GM21390 (cell line): ENCODE measurements around the gene SIRPA.
A peak's percentile ranks its signal among the peaks of the same experiment; 100 is the strongest.

Experiments
- ATAC-seq: cut with Tn5 transposase; IDR thresholded peaks from one replicate; pipeline ENCODE4 v1.9.1; 2021; ENCODE audit not compliant: unreplicated experiment

Gene SIRPA

DNA sequence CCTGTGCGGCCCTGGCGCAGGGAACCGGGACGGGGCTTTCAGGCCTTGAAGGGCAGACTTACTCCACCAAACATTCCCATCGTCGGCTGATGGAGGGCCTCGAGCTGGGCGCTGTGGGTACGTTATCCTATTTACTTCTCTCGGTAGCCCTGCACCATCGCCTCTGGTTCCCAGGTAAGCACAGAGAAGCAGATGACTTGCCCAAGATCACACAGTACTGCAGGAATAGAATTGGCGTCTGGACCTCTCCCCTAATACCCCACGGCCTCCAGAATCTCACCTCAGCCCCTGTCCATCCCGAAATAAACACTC is 52.3 kb downstream of the SIRPA start:
- ATAC-seq = no peak

DNA sequence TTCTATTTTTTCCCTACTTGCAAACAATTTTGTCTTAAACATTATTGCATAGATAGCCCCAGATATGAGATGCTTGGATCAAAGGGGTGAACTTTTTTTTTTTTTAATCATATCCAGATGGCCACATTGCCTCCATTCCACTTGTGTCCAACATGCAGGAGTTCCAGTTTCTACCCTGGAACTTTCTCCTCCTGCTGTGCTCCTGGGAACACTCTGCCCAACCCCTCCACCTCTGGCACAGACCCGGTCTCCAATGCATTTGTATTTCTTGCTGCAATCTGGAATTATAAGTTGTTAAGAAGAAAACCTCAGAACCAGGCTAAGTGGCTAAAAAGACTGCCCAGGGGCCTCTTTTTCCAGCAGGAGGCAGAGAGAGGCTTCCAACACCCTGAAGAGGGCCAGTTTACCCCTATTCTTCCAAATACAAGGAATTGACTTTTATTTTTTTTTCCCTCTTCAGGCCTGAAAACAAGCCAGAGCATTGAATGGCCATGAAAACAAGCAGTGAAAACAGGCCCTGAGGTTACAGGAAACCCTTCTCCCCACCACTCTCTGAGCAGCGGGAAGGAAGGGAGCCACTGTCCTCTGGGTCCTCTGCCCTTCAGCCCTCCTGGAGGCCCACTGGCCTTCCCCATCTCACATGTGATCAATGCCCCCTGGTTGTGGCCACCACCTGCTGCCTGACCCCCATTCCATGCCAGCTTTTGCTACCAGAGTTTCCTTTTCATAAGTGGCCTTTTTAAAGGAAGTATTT is 54.3 kb downstream of the SIRPA start:
- no peak for ATAC-seq

- ATAC-seq = no peak
Observed at GRCh38 chr20:1950836-1951235, 55.6 kb downstream of the SIRPA start.

DNA sequence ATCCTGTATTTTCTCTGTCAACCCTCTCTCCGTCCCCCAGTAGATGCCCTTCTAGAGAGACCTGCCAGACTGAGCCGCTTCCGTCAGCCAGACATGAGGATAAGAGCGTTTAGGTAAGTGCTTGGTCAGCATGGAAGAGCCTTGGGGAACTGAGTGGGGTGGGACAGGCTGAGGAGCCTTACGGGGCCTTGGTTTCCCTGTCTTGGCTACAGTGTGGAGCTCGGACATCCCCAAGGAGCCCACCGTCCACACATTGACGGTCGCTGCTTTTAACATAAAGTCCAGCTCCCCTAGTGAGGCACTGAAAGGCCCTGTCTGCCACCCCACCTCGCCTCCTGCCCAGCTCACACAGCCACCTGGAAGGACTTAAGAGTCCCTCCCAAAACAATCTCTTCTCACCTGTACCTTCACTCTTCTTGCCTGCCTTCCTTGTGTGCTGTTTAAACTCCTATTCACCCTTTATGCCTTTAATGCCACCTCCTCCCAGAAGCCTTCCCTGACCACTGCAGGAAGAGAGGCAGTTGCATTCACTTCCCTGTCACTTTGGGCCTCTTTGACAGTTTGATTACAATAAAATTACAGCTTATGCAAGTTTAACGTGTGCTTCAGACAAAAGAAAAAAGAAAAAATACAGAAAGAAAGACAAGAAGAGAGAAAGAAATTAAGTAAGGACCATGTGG is 56.4 kb downstream of the SIRPA start:
- ATAC-seq = no peak

- peak; percentile 65 for ATAC-seq
Observed at GRCh38 chr20:1952737-1953530, 57.7 kb downstream of the SIRPA start.

DNA sequence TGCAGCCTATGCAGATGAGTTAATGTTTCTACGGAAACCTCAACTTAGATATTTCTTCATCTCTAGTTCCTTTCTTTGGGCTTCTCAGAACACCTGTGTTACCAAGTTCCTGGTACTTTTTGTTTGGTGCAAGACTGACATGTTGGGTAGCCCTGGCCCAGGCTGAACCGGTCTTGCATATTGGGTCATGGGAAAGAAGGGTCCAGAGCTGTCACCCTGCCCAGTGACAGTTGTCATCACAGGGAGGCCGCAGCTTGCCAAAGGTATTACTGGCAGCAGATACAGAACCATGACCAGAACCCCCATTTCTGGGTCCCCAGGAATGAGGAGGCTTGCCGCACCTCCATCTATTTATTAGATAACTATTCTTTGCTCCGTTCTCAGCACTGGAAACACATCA is 58.4 kb downstream of the SIRPA start:
- ATAC-seq = no peak

DNA sequence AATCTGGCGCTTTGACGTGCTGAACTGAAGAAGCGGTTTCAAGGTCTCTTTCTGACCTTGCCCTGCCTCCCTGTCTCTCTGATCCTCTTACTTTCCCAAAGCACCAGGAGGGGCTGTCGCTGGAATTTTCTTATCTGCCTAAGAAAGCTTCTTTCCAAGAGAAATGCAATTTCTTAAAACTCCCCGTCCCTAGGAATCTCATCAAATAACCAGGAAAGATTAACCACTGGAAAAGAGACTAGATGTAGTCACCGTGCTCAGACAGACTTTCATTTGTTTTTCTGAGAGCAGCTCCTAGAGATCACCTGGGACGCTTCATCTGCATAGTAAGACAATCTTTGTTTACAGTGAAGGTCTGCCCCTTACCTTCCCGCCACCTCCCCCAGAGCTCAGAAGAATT is 60.0 kb downstream of the SIRPA start:
- no peak for ATAC-seq

- ATAC-seq = no peak
Observed at GRCh38 chr20:1958426-1958825, 63.2 kb downstream of the SIRPA start.

DNA sequence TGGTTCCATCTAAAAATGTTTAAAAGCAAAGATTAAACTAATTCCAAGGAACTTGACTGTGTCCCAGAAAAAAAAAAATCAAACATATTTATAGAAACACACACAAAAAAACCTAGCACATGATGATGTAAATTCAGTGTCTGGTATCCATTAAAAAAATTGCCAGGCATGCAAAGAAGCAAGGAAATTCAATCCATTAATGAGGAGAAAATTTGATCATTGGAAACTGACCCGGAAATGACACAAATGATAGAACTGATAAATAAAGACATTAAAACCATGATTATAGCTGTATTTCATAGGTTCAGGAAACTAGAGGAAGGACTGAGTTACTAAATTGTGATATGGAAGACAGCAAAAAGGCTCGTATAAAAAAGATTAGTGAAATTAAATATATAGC is 63.9 kb downstream of the SIRPA start:
- no peak for ATAC-seq

DNA sequence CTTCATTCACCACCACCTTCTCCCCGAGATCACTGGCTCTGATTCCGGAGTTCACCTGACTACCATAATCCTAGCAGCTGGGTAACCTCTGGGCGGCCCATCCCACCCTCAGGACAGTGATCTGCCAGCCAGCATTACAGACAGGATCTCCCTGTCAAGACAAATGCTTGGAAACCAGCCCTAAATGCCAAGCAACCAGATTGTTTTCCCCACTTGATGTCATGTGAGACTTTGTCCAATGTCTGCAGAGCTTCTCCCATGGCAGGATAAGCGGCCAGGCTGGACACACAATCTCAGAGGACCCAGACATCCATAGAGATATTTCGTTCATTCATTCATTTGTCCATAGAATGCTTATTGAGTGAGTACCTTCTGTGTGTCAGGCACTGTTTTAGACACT is 66.2 kb downstream of the SIRPA start:
- ATAC-seq = no peak

DNA sequence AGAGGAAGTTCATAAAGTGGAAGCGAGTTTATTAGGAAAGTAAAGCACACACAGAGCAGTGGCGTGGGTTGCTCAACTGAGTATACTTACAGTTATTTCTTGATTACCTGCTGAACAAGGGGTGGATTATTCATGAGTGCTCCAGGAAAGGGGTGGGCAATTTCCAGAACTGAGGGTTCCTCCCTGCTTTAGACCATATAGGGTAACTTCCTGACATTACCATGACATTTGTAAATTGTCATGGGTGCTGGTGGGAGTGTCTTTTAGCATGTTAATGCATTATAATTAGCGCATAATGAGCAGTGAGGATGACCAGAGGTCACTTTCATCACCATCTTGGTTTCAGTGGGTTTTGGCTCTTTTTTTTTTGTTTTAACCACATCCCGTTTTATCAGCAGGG is 68.9 kb downstream of the SIRPA start:
- ATAC-seq = no peak

- ATAC-seq = no peak
Observed at GRCh38 chr20:1964659-1965405, 69.6 kb downstream of the SIRPA start.

DNA sequence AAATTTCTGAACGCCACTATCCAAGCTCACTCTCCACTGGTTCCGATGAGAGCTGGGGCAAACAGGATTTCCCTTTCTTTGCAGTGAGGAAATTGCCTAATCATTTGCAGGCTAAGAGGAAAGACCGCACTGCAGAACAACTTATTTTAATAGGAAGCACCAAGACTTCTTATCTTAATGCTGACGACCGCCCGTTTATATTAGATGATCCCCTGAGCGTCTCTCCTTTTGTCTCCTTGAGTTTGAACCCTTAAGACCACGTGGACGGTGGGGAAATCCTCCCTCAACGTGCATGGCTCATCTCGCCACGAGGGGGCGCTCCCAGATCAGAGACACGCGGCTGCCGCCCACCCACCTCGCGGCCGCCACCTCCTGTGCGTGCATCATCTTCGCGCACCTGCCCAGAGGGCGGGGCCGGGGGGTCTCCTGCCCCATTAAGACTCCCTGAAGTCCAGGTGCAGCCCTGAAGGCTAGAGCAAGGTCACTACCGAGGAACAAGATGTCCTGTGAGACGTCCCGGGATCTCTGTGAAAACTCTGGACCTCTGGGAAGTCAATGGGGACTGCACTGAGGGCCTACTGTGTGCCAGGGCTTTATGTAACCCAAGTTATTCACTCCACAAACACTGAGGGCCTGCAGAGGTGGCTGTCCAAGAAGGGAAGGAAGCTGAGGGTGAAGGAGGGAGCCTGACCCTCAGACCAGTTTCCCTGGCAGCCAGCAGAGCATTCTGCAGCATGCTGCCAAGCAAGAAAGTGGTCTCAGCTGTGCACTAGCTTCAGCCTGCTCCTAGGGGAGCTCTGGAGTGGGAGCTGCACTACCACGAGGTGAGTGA is 70.5 kb downstream of the SIRPA start:
- ATAC-seq = no peak

DNA sequence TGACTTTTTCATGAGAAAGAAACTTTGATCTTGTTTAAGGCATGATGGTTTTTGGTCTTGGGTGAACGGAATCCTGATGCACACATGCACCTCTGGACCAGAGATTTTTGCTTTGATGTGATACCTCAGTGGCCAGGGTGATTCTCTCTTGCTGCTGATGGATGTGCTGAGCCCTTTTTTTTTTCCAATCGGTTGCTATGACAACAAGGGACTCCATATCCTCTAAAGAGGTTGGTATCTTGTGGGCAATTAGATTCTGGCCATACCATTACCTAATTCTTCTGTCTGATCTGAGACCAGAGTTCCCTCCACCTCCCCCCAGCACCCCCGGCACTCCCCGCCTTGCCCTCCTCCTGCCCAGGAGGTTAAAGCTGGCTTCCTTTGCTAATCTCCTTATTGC is 73.8 kb downstream of the SIRPA start:
- ATAC-seq = no peak

GRCh38 chr20:1971893-1972586 is 76.8 kb downstream of the SIRPA start:
- no peak for ATAC-seq

DNA sequence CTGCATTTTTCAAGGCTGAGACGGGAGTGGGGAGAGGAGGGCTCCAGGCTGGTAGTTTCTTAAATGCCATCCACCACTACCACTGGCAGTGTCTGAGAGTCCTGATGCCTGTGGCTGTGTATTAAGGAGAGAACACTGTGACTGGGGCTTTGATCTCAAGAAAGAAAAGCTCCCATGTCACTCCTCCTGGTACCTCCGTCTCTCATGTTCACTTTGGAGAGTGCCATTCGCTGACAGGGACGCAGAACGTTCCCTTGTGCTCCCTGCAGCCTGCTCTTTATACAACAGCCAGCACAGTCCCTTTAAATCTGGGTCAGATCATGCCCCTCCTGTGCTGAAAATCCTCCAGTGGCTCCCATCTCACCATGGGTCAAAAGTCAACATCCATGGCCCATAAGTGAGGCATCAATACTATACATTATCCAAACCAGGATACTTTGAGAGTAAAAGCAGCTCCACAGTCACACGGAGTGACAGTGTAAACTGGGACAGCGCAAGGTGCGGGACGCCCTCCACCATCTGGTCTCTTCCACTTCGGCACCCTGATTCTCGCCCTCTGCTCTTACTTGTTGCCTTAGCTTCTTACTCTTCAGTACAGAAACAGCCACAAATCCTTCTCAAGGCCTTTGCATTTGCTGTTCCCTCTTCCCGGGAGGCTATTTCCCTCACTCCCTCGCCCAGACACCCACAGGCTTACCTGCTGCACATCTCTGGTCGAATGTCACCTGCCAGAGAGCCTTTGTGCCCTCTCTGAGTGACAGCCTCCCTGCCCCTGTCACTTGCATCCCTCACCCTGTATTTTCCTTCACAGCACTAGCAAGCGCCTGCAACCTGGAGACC is 78.6 kb downstream of the SIRPA start:
- no peak for ATAC-seq

- no peak for ATAC-seq
Observed at GRCh38 chr20:1975291-1975690, 80.1 kb downstream of the SIRPA start.

DNA sequence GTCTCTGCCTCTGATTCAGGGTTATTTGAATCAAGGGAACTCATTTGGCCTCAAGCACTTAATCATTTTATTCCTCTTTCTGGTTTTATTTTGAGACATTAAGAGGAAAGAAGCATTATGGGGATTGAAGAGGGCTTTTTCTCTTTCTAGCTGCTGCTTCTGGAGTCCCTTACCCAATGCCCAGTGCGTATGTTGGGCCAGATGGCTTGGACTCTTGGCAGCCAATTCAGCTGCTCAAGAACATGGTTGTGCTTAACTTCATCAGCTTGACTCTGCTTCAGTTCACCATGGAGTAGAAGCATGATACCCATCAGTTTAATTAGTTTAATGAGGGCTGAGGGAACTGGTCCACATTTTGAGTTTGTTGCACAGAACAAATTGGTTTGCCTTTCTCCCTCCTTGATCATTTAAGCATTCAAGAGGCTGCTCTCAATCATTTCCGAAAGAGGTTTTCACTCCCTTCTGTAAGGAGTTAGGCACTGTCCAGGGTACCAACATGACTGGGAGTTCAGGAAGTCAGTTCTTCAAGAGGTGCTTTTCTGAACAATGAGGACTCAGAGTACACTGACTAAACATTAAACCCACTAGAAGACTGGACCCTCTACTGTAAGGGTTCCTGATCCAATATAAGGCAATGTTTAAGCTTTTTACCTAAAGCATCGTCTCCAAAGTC is 84.0 kb downstream of the SIRPA start:
- no peak for ATAC-seq

- ATAC-seq = no peak
Observed at GRCh38 chr20:1982686-1983085, 87.5 kb downstream of the SIRPA start.
